IPS-11a (cell line): ENCODE results near the gene PRUNE1.

ENCODE experiments used
- H3K4me3 ChIP-seq: one replicate; pipeline ENCODE4 v1.5.1; 2013; ENCODE audit warnings: low read depth, low read length, control low read depth

Gene PRUNE1

GRCh38 chr1:151005729-151006319 lies 2.4 kb upstream of the PRUNE1 start:
- H3K4me3 ChIP-seq, result peak overlapping the region; percentile 30

- peak within 1 kb of the TSS; percentile 30 for H3K4me3 ChIP-seq
Measured at GRCh38 chr1:151006327-151007052, 1.8 kb upstream of the PRUNE1 start, which contains the start of gene MINDY1. MINDY1 (minus strand) TSS chr1:151006902; CDS start chr1:151002617, 4,285 bp downstream.

- no peak overlapping the region for H3K4me3 ChIP-seq
Measured at GRCh38 chr1:151007853-151008243, 401 bp upstream of the PRUNE1 start.

GRCh38 chr1:151009206-151009587 lies 948 bp downstream of the PRUNE1 start:
- H3K4me3 ChIP-seq, result peak overlapping the region; percentile 88

- no peak overlapping the region for H3K4me3 ChIP-seq
Measured at GRCh38 chr1:151009674-151010345, 1.6 kb downstream of the PRUNE1 start.

GRCh38 chr1:151010346-151010726 lies 2.1 kb downstream of the PRUNE1 start:
- no peak overlapping the region for H3K4me3 ChIP-seq

- H3K4me3 ChIP-seq, result no peak overlapping the region
Measured at GRCh38 chr1:151011154-151011850, 3.1 kb downstream of the PRUNE1 start.

- H3K4me3 ChIP-seq, result no peak overlapping the region
Measured at GRCh38 chr1:151012684-151013471, 4.6 kb downstream of the PRUNE1 start.

- no peak overlapping the region for H3K4me3 ChIP-seq
Measured at GRCh38 chr1:151013518-151013917, 5.3 kb downstream of the PRUNE1 start.

GRCh38 chr1:151024540-151025146 lies 16.4 kb downstream of the PRUNE1 start:
- H3K4me3 ChIP-seq, result no peak overlapping the region

- no peak overlapping the region for H3K4me3 ChIP-seq
Measured at GRCh38 chr1:151026460-151026859, 18.2 kb downstream of the PRUNE1 start.

- H3K4me3 ChIP-seq, result no peak overlapping the region
Measured at GRCh38 chr1:151032164-151032563, 23.9 kb downstream of the PRUNE1 start.

- H3K4me3 ChIP-seq, result no peak overlapping the region
Measured at GRCh38 chr1:151035167-151035566, 26.9 kb downstream of the PRUNE1 start.

- H3K4me3 ChIP-seq, result no peak within 1 kb of the TSS
Measured at GRCh38 chr1:151036356-151036755, 28.1 kb downstream of the PRUNE1 start, which contains the start of gene BNIPL. BNIPL (plus strand) TSS chr1:151036586; CDS start chr1:151036726, 140 bp downstream.

- H3K4me3 ChIP-seq, result no peak overlapping the region
Measured at GRCh38 chr1:151037032-151037431, 28.8 kb downstream of the PRUNE1 start.

GRCh38 chr1:151039521-151039920 lies 31.3 kb downstream of the PRUNE1 start:
- no peak overlapping the region for H3K4me3 ChIP-seq

- H3K4me3 ChIP-seq, result no peak overlapping the region
Measured at GRCh38 chr1:151043163-151043562, 34.9 kb downstream of the PRUNE1 start.

- H3K4me3 ChIP-seq, result peak within 1 kb of the TSS; percentile 78
Measured at GRCh38 chr1:151047591-151047924, 39.3 kb downstream of the PRUNE1 start, which contains the start of gene C1orf56. C1orf56 (plus strand) TSS chr1:151047751; CDS start chr1:151047848, 97 bp downstream.

GRCh38 chr1:151047925-151048644 lies 39.8 kb downstream of the PRUNE1 start:
- H3K4me3 ChIP-seq, result peak overlapping the region; percentile 78
